ENCODE results near the gene HOMER2.

Gene HOMER2

DNA sequence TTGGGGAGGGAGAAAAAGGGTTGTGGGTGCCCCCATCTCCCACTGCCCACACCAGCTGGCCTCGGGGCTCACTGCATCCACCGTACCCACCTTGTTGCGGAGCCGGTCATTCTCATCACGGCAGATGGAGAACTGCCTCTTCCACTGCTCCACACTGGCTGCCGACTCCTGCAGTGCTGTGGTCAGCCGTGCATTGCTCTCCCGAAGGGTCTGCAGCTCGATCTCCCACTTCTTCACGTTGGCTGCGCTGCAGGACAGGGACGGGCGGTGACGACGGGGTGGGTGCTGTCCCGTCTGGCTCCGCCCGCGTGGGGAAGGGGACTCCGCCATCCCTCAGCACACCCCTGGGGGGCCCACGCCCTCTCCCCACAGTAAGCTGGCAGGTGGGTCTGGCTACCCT is 98.0 kb downstream of the HOMER2 start:
- Histone ChIP-seq H3K4me3 (ENCODE audit: low read depth, low read length) (no peak overlapping the region), H2AFZ (no peak overlapping the region), H3K9ac (no peak overlapping the region), H3K9me3 (ENCODE audit: control insufficient read depth, low read length) (no peaks in the 10 kb centered on the region), H3K36me3 (ENCODE audit: control insufficient read depth, insufficient read depth, low read length) (no peaks in the 10 kb centered on the region), H3K4me1 (peaks cover 8% of the 10 kb centered on the region), H3K4me2 (ENCODE audit: low read length) (no peak overlapping the region), H3K27me3 (ENCODE audit: control insufficient read depth, insufficient read depth, low read length) (no peaks in the 10 kb centered on the region), H3K79me2 (no peaks in the 10 kb centered on the region), H3K27ac (no peak overlapping the region)
- TF ChIP-seq, protein P1, sequence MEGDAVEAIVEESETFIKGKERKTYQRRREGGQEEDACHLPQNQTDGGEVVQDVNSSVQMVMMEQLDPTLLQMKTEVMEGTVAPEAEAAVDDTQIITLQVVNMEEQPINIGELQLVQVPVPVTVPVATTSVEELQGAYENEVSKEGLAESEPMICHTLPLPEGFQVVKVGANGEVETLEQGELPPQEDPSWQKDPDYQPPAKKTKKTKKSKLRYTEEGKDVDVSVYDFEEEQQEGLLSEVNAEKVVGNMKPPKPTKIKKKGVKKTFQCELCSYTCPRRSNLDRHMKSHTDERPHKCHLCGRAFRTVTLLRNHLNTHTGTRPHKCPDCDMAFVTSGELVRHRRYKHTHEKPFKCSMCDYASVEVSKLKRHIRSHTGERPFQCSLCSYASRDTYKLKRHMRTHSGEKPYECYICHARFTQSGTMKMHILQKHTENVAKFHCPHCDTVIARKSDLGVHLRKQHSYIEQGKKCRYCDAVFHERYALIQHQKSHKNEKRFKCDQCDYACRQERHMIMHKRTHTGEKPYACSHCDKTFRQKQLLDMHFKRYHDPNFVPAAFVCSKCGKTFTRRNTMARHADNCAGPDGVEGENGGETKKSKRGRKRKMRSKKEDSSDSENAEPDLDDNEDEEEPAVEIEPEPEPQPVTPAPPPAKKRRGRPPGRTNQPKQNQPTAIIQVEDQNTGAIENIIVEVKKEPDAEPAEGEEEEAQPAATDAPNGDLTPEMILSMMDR (IDR thresholded peaks at IDR 0.05), result no peak

DNA sequence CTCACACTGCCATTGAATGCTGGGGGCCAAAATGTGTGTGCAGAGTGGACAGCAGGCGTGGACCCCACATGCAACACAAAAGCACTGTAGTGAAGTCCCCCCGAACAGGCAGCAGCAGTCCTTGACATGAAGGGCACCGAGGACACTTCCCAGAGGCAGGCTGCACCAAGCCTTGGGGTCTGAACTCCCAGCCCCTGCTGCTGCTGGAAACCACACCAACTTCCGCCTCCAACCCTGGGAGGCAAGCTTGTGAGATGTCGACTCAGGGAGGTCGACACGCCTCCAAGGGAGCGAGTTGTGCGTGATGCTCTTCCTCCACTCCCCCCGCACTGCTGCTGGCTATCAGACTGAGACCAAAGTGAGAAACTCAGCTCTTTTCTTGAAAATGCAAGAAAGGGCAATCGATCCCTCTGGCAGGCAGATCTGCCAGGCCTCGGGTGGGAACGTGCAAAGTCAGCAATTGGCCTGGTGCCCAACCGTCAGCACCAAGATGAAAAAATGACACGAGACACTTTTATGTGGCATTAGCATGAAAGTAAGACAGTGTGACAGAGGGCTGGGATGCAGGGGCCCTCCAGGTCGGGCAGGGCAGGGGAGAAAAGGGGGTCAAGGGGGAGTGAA is 99.5 kb downstream of the HOMER2 start:
- H3K79me2 ChIP-seq, result no peaks in the 10 kb centered on the region
- H3K27ac ChIP-seq, result no peak overlapping the region
- H2AFZ ChIP-seq, result peak overlapping the region; percentile 56
- TF ChIP-seq, protein P1 (IDR thresholded peaks at IDR 0.05), result no peak
- H3K36me3 ChIP-seq (ENCODE audit: control insufficient read depth, insufficient read depth, low read length), result no peaks in the 10 kb centered on the region
- H3K27me3 ChIP-seq (ENCODE audit: control insufficient read depth, insufficient read depth, low read length), result no peaks in the 10 kb centered on the region
- peaks cover 10% of the 10 kb centered on the region for H3K4me1 ChIP-seq
- no peak overlapping the region for H3K4me3 ChIP-seq (ENCODE audit: low read depth, low read length)
- H3K9me3 ChIP-seq (ENCODE audit: control insufficient read depth, low read length), result no peaks in the 10 kb centered on the region
- no peak overlapping the region for H3K9ac ChIP-seq
- no peak overlapping the region for H3K4me2 ChIP-seq (ENCODE audit: low read length)

DNA sequence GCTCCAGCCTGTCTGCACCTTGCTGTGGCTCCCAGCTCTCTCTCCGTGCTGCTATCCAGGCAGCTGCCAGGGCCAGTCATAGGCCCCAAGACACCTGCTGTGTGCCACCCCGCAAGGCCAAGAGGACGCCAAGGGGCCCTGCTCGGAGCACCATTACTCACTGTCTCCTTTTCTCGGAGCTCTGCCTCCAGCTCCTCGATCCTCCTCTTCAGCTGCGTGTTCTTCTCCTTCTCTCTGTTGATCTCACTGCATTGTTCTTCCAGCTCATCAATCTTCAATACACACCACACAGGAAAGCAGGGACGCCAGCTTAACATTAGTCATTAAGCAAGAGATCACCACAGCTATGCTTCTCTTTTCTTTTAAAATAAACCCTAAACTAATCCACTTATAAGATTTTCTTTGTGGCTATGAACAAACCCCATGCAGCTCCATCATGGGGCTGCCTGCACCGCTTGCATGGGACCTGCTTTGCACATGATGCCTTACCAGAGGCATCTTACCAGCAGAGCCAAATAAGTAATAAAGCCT is 100.5 kb downstream of the HOMER2 start:
- Histone ChIP-seq H3K36me3 (ENCODE audit: control insufficient read depth, insufficient read depth, low read length) (no peaks in the 10 kb centered on the region), H3K4me3 (ENCODE audit: low read depth, low read length) (no peak overlapping the region), H3K9me3 (ENCODE audit: control insufficient read depth, low read length) (no peaks in the 10 kb centered on the region), H3K27me3 (ENCODE audit: control insufficient read depth, insufficient read depth, low read length) (no peaks in the 10 kb centered on the region), H3K79me2 (no peaks in the 10 kb centered on the region), H2AFZ (no peak overlapping the region), H3K4me2 (ENCODE audit: low read length) (no peak overlapping the region), H3K27ac (no peak overlapping the region), H3K9ac (no peak overlapping the region), H3K4me1 (peaks cover 10% of the 10 kb centered on the region)
- TF ChIP-seq, protein P1 (IDR thresholded peaks at IDR 0.05), result no peak

DNA sequence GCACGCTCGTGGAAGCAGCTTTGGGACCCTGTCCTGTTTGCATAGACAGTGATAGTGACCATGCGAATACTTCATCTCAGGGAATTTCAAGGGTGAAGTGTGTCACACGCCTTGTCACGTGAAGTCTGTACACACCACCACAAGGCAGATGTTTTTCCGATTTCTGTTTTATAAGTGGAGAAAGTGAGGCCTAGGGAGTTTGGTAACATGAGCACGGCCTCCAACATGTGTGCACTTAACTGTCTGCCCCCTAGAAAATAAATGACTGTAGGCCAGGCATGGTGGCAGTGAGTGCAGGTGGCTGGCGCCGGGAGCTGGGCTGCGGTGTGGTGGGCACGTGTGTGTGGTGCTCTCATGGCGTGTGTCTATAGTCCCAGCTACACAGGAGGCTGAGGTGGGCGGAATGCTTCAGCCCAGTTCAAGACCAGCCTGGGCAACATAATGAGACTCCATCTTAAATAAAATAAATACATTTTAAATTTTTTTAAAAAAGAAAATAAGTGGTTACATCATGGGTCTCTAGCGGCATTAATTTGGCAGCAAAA is 101.1 kb downstream of the HOMER2 start:
- Histone ChIP-seq H3K9me3 (ENCODE audit: control insufficient read depth, low read length) (no peaks in the 10 kb centered on the region), H3K4me1 (peaks cover 10% of the 10 kb centered on the region), H2AFZ (no peak overlapping the region), H3K27me3 (ENCODE audit: control insufficient read depth, insufficient read depth, low read length) (no peaks in the 10 kb centered on the region), H3K79me2 (no peaks in the 10 kb centered on the region), H3K9ac (no peak overlapping the region), H3K27ac (no peak overlapping the region), H3K4me3 (ENCODE audit: low read depth, low read length) (no peak overlapping the region), H3K36me3 (ENCODE audit: control insufficient read depth, insufficient read depth, low read length) (no peaks in the 10 kb centered on the region), H3K4me2 (ENCODE audit: low read length) (no peak overlapping the region)
- TF ChIP-seq, protein P1 (IDR thresholded peaks at IDR 0.05), result no peak

DNA sequence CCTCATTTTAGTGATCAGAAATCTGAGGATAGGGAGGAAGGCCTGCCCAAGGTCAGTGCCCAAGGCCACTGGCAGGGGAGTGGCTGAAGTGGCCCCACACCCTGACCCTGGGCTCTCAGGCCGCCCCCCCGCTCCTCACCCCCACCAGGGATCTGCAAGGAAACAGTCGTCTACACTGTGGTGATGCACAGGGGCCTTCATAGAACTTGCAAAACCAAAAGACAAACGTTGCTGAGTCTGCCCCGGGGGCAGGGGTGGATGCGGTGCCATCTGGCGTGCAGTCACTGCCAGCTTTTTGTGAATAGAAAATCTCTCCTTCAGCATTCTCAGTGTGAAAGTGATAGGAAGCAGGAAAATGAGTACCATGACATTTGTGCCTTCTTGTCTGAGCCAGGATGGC is 101.8 kb downstream of the HOMER2 start:
- no peak overlapping the region for H3K4me2 ChIP-seq (ENCODE audit: low read length)
- H3K9ac ChIP-seq, result no peak overlapping the region
- H3K79me2 ChIP-seq, result no peaks in the 10 kb centered on the region
- H3K27me3 ChIP-seq (ENCODE audit: control insufficient read depth, insufficient read depth, low read length), result no peaks in the 10 kb centered on the region
- TF ChIP-seq, protein P1 (IDR thresholded peaks at IDR 0.05), result no peak
- no peak overlapping the region for H2AFZ ChIP-seq
- peaks cover 10% of the 10 kb centered on the region for H3K4me1 ChIP-seq
- H3K27ac ChIP-seq, result no peak overlapping the region
- H3K4me3 ChIP-seq (ENCODE audit: low read depth, low read length), result no peak overlapping the region
- no peaks in the 10 kb centered on the region for H3K36me3 ChIP-seq (ENCODE audit: control insufficient read depth, insufficient read depth, low read length)
- H3K9me3 ChIP-seq (ENCODE audit: control insufficient read depth, low read length), result no peaks in the 10 kb centered on the region
